Neutrophil (primary cell): ENCODE measurements around the gene CHAMP1.

Experiments used
- H3K27ac ChIP-seq: fragments of 200-600 bp; sonication (generic); 2 replicates; pipeline ENCODE4 v1.5.1; 2016; ENCODE audit warnings: mild to moderate bottlenecking, moderate library complexity
- H3K27me3 ChIP-seq: fragments of 200-600 bp; sonication (generic); 2 replicates; pipeline ENCODE4 v1.6.0; 2016; ENCODE audit warnings: mild to moderate bottlenecking
- H3K36me3 ChIP-seq: fragments of 200-600 bp; sonication (generic); 2 replicates; pipeline ENCODE4 v1.5.1; 2017
- H3K4me1 ChIP-seq, 2 experiments: fragments of 200-600 bp in 1 of 2; sonication (generic) in 1 of 2; 1 replicate in 1 of 2; 2 replicates in 1 of 2; pipeline versions ENCODE4 v1.5.1 to v1.6.1; 2013 to 2016; ENCODE audit warnings: low read depth in 1 of 2, low read length in 1 of 2, mild to moderate bottlenecking in 1 of 2, moderate library complexity in 1 of 2; ENCODE audit not compliant: control insufficient read depth in 1 of 2, insufficient read depth in 1 of 2
- H3K4me3 ChIP-seq, 2 experiments: fragments of 200-600 bp in 1 of 2; sonication (generic) in 1 of 2; 1 replicate in 1 of 2; 2 replicates in 1 of 2; pipeline ENCODE4 v1.5.1; 2013 to 2016; ENCODE audit warnings: low read depth in 1 of 2, low read length in 1 of 2, mild to moderate bottlenecking in 1 of 2, moderate library complexity in 1 of 2
- H3K9me3 ChIP-seq: fragments of 200-600 bp; sonication (generic); 2 replicates; pipeline ENCODE4 v1.5.1; 2016
- TF ChIP-seq, protein P1 (sequence below): fragments of 200-600 bp; sonication (generic); IDR thresholded peaks from 2 replicates; pipeline ENCODE4 v1.5.1; 2016; ENCODE audit warnings: antibody characterized with exemption

CHAMP1 gene

DNA sequence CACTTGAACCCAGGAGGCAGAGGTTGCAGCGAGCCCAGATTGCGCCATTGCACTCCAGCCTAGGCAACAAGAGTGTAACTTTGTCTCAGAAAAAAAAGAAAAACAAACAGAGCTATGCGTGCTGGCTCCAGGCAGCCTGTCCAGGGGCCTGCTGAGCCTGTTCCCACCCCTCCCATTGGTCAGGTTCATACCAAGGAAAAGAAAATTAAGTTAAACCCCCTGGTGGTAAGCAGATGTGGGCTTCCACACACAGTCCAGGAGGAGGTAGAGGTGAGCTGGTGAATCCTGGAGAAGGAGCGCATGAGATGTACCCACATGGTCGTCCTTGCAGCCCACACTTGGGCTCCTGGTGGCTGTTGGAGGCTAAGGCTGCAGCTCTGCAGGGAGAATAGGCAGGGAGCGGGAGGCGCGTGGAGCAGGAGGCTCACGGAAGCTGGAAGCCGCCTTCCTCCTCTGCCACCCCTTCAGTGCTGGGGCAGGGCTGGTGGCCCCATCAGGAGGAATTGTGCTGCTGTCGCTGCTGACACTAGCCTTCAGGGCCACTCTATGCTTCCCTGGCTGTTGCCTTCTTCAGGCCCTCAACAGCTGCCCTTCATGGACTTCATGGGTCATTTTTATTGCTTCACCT is 10.5 kb upstream of the CHAMP1 start:
- Histone ChIP-seq H3K4me1 (no peaks in the 10 kb centered on the region), H3K27ac (no peak overlapping the region), H3K27me3 (no peaks in the 10 kb centered on the region), H3K36me3 (peaks cover 72% of the 10 kb centered on the region), H3K4me3 (no peak overlapping the region), H3K9me3 (no peaks in the 10 kb centered on the region)
- TF ChIP-seq, protein P1, sequence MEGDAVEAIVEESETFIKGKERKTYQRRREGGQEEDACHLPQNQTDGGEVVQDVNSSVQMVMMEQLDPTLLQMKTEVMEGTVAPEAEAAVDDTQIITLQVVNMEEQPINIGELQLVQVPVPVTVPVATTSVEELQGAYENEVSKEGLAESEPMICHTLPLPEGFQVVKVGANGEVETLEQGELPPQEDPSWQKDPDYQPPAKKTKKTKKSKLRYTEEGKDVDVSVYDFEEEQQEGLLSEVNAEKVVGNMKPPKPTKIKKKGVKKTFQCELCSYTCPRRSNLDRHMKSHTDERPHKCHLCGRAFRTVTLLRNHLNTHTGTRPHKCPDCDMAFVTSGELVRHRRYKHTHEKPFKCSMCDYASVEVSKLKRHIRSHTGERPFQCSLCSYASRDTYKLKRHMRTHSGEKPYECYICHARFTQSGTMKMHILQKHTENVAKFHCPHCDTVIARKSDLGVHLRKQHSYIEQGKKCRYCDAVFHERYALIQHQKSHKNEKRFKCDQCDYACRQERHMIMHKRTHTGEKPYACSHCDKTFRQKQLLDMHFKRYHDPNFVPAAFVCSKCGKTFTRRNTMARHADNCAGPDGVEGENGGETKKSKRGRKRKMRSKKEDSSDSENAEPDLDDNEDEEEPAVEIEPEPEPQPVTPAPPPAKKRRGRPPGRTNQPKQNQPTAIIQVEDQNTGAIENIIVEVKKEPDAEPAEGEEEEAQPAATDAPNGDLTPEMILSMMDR: no peak

DNA sequence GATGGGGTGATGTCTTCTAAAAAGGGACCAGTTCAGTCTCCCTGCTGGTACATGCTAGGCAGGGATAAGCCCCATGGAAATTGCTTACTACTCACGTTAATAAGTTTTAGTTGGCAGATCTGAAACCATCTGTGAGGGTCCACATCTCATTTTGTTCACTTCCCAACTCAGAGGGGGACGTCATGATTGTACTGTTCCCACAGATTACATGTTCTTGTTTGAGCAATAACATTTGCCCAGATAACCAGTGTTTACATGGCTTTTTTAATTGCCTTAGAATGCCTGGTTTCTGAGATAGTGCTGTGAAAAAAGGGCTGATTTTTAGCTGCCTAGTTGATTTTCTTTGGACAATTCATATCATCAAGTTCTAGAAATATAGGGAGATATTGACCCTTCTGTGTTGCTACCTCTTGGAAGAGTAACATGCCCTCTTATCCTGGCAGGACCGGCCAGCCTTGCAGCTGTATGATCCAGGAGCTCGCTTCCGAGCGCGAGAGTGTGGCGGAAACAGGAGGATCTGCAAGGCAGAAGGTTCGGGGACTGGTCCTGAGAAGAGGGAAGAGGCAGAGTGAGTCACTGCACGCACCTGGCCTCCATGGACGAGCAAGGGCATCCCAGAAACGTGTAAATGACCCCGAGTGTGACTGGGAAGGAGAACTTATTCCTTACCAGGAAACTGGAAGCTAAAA is 9.8 kb upstream of the CHAMP1 start:
- H3K4me3 ChIP-seq: no peak overlapping the region
- H3K9me3 ChIP-seq: no peaks in the 10 kb centered on the region
- H3K4me1 ChIP-seq: no peaks in the 10 kb centered on the region
- H3K27me3 ChIP-seq: no peaks in the 10 kb centered on the region
- TF ChIP-seq, protein P1: no peak
- peaks cover 65% of the 10 kb centered on the region for H3K36me3 ChIP-seq
- H3K27ac ChIP-seq: no peak overlapping the region

DNA sequence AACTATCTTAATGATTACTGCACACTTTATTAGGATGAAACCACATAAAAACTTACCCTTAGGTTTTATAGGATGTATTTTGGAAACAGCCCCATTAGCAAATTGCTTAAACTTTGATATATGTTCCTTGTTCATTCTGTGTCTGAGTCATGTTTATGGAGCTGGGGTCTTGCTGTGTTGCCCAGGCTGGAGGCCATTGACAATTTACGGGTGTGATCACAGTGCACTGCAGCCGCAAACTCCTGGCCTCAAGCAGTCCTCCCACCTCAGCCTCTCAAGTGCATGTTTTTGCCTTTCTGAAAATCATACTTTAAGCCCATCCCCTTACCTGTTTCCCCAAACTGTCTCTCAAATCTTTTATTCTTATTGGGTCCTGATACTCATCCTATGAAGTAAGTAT is 5.2 kb upstream of the CHAMP1 start:
- no peaks in the 10 kb centered on the region for H3K9me3 ChIP-seq
- H3K27ac ChIP-seq: no peak overlapping the region
- H3K4me1 ChIP-seq: peaks cover 7% of the 10 kb centered on the region in 2 experiments
- H3K4me3 ChIP-seq: no peak overlapping the region
- H3K27me3 ChIP-seq: no peaks in the 10 kb centered on the region
- TF ChIP-seq, protein P1: no peak
- H3K36me3 ChIP-seq: peaks cover 24% of the 10 kb centered on the region

DNA sequence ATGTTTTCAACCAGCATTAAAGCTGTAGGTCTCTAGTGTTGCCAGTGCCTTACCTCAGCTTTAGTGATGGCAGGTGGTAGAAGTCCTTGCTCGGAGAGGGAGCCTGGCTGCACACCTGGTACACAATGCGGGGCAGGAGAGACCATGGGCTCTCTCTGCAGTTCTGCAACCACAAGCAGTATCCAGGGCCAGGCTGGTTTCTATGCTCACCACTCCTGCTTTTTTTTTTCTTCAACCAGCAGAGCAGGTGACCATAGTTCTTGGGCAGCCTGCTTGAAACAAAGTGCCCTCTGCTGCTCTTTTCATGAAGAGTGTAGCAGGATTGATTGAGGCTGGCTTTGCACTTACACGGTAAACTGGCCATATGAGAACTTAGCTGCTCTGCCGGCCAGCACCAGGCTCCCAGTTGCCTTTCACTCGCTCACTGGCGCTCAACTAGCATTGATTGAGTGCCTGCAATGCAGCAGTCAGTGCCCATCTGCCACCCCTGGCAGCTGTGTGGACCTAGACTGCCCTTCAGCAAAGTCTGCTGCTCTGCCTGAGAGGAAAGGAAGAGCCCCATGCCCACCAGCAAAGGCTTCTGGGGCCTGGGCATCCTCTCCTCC is 4.4 kb upstream of the CHAMP1 start:
- H3K4me3 ChIP-seq: no peak overlapping the region
- H3K4me1 ChIP-seq: peaks cover 10 to 11% of the 10 kb centered on the region in 2 experiments
- no peaks in the 10 kb centered on the region for H3K27me3 ChIP-seq
- TF ChIP-seq, protein P1: no peak
- H3K27ac ChIP-seq: no peak overlapping the region
- H3K9me3 ChIP-seq: no peaks in the 10 kb centered on the region
- peaks cover 16% of the 10 kb centered on the region for H3K36me3 ChIP-seq

DNA sequence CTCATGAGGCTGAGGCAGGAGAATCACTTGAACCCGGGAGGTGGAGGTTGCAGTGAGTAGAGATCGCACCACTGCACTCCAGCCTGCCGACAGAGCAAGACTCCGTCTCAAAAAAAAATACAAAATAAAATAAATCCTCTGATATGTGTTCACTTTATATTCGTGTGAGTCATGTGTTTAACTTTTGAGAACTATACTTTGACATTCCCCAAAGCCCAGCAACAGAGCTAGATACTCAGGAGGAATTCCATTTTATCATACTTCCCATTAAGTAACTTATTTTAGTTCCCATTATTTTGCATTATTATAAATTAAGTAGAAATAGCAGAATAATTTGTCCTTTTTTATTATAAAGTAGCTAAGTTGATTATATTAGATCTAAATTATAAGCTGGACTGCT is 3.3 kb upstream of the CHAMP1 start:
- Histone ChIP-seq H3K27ac (no peak overlapping the region), H3K27me3 (no peaks in the 10 kb centered on the region), H3K9me3 (no peaks in the 10 kb centered on the region), H3K4me3 (no peak overlapping the region), H3K4me1 (peaks cover 18 to 21% of the 10 kb centered on the region in 2 experiments), H3K36me3 (peaks cover 12% of the 10 kb centered on the region)
- TF ChIP-seq, protein P1: no peak
